IPS-NIHi11 (cell line): ENCODE results near the gene UNC5A.
A peak's percentile ranks its signal among the peaks of the same experiment; 100 is the strongest.

Experiments
- DNase-seq: peaks from one replicate; pipeline ENCODE4 v3.0.0; 2012; ENCODE audit warnings: mixed read lengths, low spot score

The UNC5A gene

GRCh38 chr5:176846335-176847140 is 36.2 kb downstream of the UNC5A start:
- peak; percentile 46 for DNase-seq

- DNase-seq = no peak
These were observed 36.8 kb downstream of the UNC5A start for GRCh38 chr5:176847148-176847547.

GRCh38 chr5:176847726-176848290 is 37.4 kb downstream of the UNC5A start:
- no peak for DNase-seq

GRCh38 chr5:176848651-176849050 is 38.3 kb downstream of the UNC5A start:
- no peak for DNase-seq

- no peak for DNase-seq
These were observed 39.4 kb downstream of the UNC5A start for GRCh38 chr5:176849611-176850227.

GRCh38 chr5:176850371-176851245 is 40.2 kb downstream of the UNC5A start:
- DNase-seq = no peak

- DNase-seq = no peak
These were observed 41.0 kb downstream of the UNC5A start for GRCh38 chr5:176851380-176851779.

- DNase-seq = no peak
These were observed 41.7 kb downstream of the UNC5A start for GRCh38 chr5:176851871-176852658.

- no peak for DNase-seq
These were observed 42.9 kb downstream of the UNC5A start for GRCh38 chr5:176853151-176853778.

- DNase-seq = no peak
These were observed 43.8 kb downstream of the UNC5A start for GRCh38 chr5:176854164-176854563.

- DNase-seq = no peak
These were observed 45.2 kb downstream of the UNC5A start for GRCh38 chr5:176855598-176855997.

- no peak for DNase-seq
These were observed 46.4 kb downstream of the UNC5A start for GRCh38 chr5:176856746-176857145.

- DNase-seq = no peak
These were observed 47.0 kb downstream of the UNC5A start for GRCh38 chr5:176857216-176857893.

- no peak for DNase-seq
These were observed 47.5 kb downstream of the UNC5A start for GRCh38 chr5:176857894-176858273.

GRCh38 chr5:176859916-176860315 is 49.6 kb downstream of the UNC5A start:
- DNase-seq = no peak

GRCh38 chr5:176860381-176860780 is 50.0 kb downstream of the UNC5A start:
- DNase-seq = no peak

GRCh38 chr5:176861276-176861675 is 50.9 kb downstream of the UNC5A start:
- DNase-seq = no peak

GRCh38 chr5:176862330-176862995 is 52.1 kb downstream of the UNC5A start:
- DNase-seq = no peak

- DNase-seq = no peak
These were observed 52.8 kb downstream of the UNC5A start for GRCh38 chr5:176863041-176863764.
